GM18498 (cell line): ENCODE results near the gene MESD.

ENCODE experiments used
- ATAC-seq: cut with Tn5 transposase; IDR thresholded peaks from one replicate; pipeline ENCODE4 v1.9.1; 2021; ENCODE audit warnings: mild to moderate bottlenecking, moderate library complexity; ENCODE audit not compliant: unreplicated experiment

The MESD gene

DNA sequence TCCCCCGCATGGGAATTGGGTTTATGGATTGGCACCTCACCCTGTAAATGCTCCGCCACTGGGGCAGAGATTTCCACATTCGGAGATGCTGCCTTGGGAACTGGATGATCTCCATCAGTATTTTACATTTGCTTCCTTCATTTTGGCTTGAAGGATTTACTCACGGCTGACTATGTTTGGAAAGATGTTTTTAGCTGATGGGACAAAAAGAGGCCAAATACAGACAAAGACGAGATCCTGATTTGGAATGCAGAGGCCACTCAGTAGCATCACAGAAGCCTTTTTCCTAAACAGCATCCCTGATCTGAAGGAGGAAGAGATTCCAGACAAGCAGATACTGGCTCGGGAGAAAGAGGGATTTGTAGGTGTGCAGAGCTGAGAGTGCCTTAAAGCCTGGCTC lies 76.9 kb downstream of the MESD start:
- ATAC-seq, result no peak

DNA sequence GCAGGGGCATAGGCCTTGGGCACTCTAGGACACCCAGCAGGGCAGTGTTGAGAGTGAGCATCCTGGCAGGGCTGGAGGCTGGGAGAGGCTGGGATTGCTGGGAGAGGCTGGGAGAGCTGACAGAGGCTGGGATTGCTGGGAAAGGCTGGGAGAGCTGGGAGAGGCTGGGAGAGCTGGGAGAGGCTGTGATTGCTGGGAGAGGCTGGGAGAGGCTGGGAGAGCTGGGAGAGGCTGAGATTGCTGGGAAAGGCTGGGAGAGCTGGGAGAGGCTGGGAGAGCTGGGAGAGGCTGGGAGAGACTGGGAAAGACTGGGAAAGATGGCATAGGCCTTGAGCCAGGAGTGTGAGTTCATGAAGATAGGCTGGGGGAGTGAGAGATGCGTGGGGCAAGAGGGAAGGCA lies 77.8 kb downstream of the MESD start:
- ATAC-seq, result no peak

GRCh38 chr15:80906159-80906766 lies 83.4 kb downstream of the MESD start:
- ATAC-seq, result no peak

DNA sequence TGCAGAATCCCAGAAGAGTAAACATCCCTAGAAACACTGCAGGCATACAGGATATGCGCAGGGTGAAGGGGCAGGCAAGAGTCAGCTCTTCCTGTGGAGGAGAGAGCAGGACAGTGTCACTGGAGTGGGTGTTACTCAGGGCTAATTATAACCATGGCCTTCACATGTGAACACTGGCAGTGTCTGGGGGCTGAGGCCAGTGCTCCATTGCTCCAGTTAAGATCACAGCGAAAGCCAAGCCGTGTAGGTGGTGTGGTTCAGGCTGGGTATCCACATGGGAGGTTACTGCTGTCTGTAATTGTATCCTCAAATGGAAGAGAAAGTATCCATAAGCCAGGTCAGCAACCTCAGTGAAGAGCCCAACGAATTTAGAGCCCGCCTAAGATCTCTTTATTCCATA lies 84.6 kb downstream of the MESD start:
- no peak for ATAC-seq

GRCh38 chr15:80902298-80902801 lies 87.3 kb downstream of the MESD start:
- no peak for ATAC-seq

DNA sequence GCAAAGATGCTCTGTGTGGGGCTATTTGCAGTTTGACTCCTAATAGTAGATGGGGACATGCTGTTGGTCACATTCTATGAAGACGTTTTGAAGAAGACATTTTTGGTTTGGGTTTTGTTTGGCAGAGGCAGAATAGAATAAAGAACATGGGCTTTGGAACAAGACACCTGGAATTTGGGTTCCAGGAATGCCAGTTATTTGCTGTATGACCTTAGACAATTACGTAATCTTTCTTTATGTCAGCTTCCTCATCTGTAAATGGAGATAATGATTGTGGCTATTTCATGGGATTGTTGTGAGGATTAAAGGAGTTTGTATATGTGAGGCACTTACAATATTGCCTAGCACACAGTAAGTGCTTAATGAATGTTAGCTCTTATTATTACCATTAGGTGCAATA lies 91.6 kb downstream of the MESD start:
- ATAC-seq, result no peak
